ENCODE results near the gene DSCAM.

Gene DSCAM

GRCh38 chr21:40151611-40152010 lies 695.3 kb downstream of the DSCAM start:
- no peak for DNase-seq

- no peak for DNase-seq
Observed at GRCh38 chr21:40146216-40146837, 700.6 kb downstream of the DSCAM start.

- DNase-seq = peak; percentile 62
Observed at GRCh38 chr21:40143822-40144525, 703.0 kb downstream of the DSCAM start.

GRCh38 chr21:40141621-40142020 lies 705.3 kb downstream of the DSCAM start:
- no peak for DNase-seq

- DNase-seq = no peak
Observed at GRCh38 chr21:40140675-40141074, 706.3 kb downstream of the DSCAM start.

- DNase-seq = no peak
Observed at GRCh38 chr21:40139636-40140035, 707.3 kb downstream of the DSCAM start.

GRCh38 chr21:40136571-40136970 lies 710.4 kb downstream of the DSCAM start:
- no peak for DNase-seq

- no peak for DNase-seq
Observed at GRCh38 chr21:40134731-40135492, 712.0 kb downstream of the DSCAM start.

GRCh38 chr21:40130476-40130875 lies 716.5 kb downstream of the DSCAM start:
- DNase-seq = no peak

- no peak for DNase-seq
Observed at GRCh38 chr21:40129809-40130208, 717.1 kb downstream of the DSCAM start.

GRCh38 chr21:40128891-40129290 lies 718.1 kb downstream of the DSCAM start:
- DNase-seq = no peak

GRCh38 chr21:40120940-40121575 lies 725.9 kb downstream of the DSCAM start:
- DNase-seq = peak; percentile 58

GRCh38 chr21:40118527-40118926 lies 728.4 kb downstream of the DSCAM start:
- DNase-seq = peak; percentile 19

GRCh38 chr21:40117236-40117635 lies 729.7 kb downstream of the DSCAM start:
- no peak for DNase-seq

- no peak for DNase-seq
Observed at GRCh38 chr21:40115775-40116174, 731.2 kb downstream of the DSCAM start.

GRCh38 chr21:40102682-40103081 lies 744.3 kb downstream of the DSCAM start:
- DNase-seq = no peak

- no peak for DNase-seq
Observed at GRCh38 chr21:40099809-40100208, 747.1 kb downstream of the DSCAM start.

GRCh38 chr21:40095477-40095876 lies 751.5 kb downstream of the DSCAM start:
- DNase-seq = no peak

GRCh38 chr21:40080385-40080784 lies 766.6 kb downstream of the DSCAM start:
- no peak for DNase-seq

- no peak for DNase-seq
Observed at GRCh38 chr21:40074710-40075109, 772.2 kb downstream of the DSCAM start.

- DNase-seq = no peak
Observed at GRCh38 chr21:40074198-40074597, 772.8 kb downstream of the DSCAM start.

- DNase-seq = no peak
Observed at GRCh38 chr21:40073642-40074041, 773.3 kb downstream of the DSCAM start.

- no peak for DNase-seq
Observed at GRCh38 chr21:40070871-40071270, 776.1 kb downstream of the DSCAM start.

GRCh38 chr21:40067751-40068150 lies 779.2 kb downstream of the DSCAM start:
- no peak for DNase-seq

Measured in NCI-H1436 (cell line).